ENCODE results near the gene UGT2A3. TPM values are rescaled to one million over a fixed set of nuclear protein-coding genes. Genes with fewer than 3 reads are reported as not detected.

UGT2A3 gene
- total and polyA plus RNA-seq, 2 of the 8 experiments (the other 6 are each of a cell fraction or from before 2014, with no cell fraction given), result not detected

DNA sequence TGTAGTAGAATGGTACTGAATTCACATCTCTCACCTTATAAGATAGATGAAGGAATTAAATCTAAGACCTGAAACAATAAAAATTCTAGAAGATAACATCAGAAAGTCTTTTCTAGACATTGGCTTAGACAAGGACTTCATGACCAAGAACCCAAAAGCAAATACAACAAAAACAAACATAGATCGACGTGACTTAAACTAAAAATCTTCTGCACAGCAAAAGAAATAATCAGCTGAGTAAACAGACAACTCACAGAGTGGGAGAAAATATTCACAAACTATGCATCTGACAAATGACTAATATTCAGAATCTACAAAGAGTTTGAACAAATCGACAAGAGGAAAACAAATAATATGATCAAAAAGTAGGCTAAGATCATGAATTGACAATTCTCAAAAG is 38.8 kb downstream of the UGT2A3 start (continued):
- no peak for TF ChIP-seq CBX8 (IDR thresholded peaks at IDR 0.05; ENCODE audit: borderline replicate concordance, low read depth, low read length)
- no peak for TF ChIP-seq POLR2A (IDR thresholded peaks at IDR 0.05; ENCODE audit: control extremely low read depth in 1 of 2, low read depth in 2 of 2, low read length in 2 of 2)
- no peak for TF ChIP-seq NRF1 (IDR thresholded peaks at IDR 0.05; ENCODE audit: low read depth, low read length)
- TF ChIP-seq, protein P1, sequence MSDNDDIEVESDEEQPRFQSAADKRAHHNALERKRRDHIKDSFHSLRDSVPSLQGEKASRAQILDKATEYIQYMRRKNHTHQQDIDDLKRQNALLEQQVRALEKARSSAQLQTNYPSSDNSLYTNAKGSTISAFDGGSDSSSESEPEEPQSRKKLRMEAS (IDR thresholded peaks at IDR 0.05), result no peak
